Colonic mucosa (tissue), 4 donors: ENCODE results near the gene MRPL58. TPM values are rescaled to one million over a fixed set of nuclear protein-coding genes. Genes with fewer than 3 reads are reported as not detected.
"Not testable (repeated sequence)": the region's sequence is repeated elsewhere in the genome, so short reads cannot be mapped to it uniquely, and the experiment has no call there.

Experiments used
- DNase-seq: peaks from one replicate; pipeline ENCODE4 v3.0.0-alpha.2; 2020
- H3K27ac ChIP-seq: fragments of 200-600 bp; one replicate; pipeline ENCODE4 v1.8.0; 2021
- H3K27me3 ChIP-seq: fragments of 200-600 bp; one replicate; pipeline ENCODE4 v1.8.0; 2021
- H3K36me3 ChIP-seq: fragments of 200-600 bp; one replicate; pipeline ENCODE4 v1.8.0; 2021
- H3K4me1 ChIP-seq: fragments of 200-600 bp; one replicate; pipeline ENCODE4 v1.8.0; 2021; ENCODE audit warnings: mild to moderate bottlenecking
- H3K4me3 ChIP-seq: fragments of 200-600 bp; one replicate; pipeline ENCODE4 v1.8.0; 2021
- H3K9ac ChIP-seq, 2 donors: one replicate each; pipeline ENCODE4 v1.7.0; 2013; ENCODE audit warnings: control low read depth in 2 of 2, low read depth in 2 of 2, low read length in 2 of 2
- H3K9me3 ChIP-seq: fragments of 200-600 bp; one replicate; pipeline ENCODE4 v1.8.0; 2021
- CTCF ChIP-seq: fragments of 200-600 bp; IDR thresholded peaks from one replicate; pipeline ENCODE4 v1.8.0; 2022; ENCODE audit warnings: antibody characterized with exemption, mild to moderate bottlenecking
- intact Hi-C: fragments of 100-400 bp; cut with DNase I; formaldehyde crosslinking; loops from one replicate; pipeline ENCODE4 v1.14.1; 2022
- total RNA-seq, 2 donors: library from RNA; stranded (reverse); fragmentation: NEBNext Ultra II Directional in 1 of 2; extraction: Animal tissue kit (Norgen Biotek cat#: 25700) in 1 of 2; gene quantifications; one replicate each; pipeline ENCODE4 v1.2.1, GENCODE V29; 2021
- donor health status: healthy.
- donor health status: DM: no; HTN: no; CAD: no.
- donor health status: DM: no; HTN: no; CAD: no.

Gene MRPL58
- 10 to 100 TPM; 27.2 to 50.1 TPM for total RNA-seq

- DNase-seq: peak; percentile 81
- peak within 1 kb of the TSS; percentile 76 for H3K27ac ChIP-seq
- intact Hi-C loops: no loop called here
These were observed at the start of gene MRPL58 for GRCh38 chr17:75012346-75013091. TSS of gene MRPL58 (plus strand) at chr17:75012670. CDS start at chr17:75012687, 17 bp downstream.

GRCh38 chr17:74963656-74964055 is 48.8 kb upstream of the MRPL58 start:
- Histone ChIP-seq H3K4me3 (no peak overlapping the region), H3K27ac (no peak overlapping the region), H3K4me1 (no peaks in the 10 kb centered on the region), H3K9ac (no peak overlapping the region), H3K9me3 (no peaks in the 10 kb centered on the region), H3K36me3 (no peaks in the 10 kb centered on the region), H3K27me3 (no peaks in the 10 kb centered on the region)
- no peak for DNase-seq
- intact Hi-C loops: loop anchor here (5.0 kb wide), 2 partner anchors 44 to 239 kb away; no protein-coding TSS in a partner anchor
- no peak for TF ChIP-seq CTCF

More at GRCh38 chr17:75012346-75013091, at the start of gene MRPL58:
- no peaks in the 10 kb centered on the region for H3K36me3 ChIP-seq
- no peak for TF ChIP-seq CTCF
- H3K4me1 ChIP-seq: peaks cover 9% of the 10 kb centered on the region
- H3K9me3 ChIP-seq: no peaks in the 10 kb centered on the region
- no peaks in the 10 kb centered on the region for H3K27me3 ChIP-seq
- peak within 1 kb of the TSS; percentile 77 to 85 for H3K9ac ChIP-seq
- H3K4me3 ChIP-seq: peak within 1 kb of the TSS; percentile 91

GRCh38 chr17:74964246-74964761 is 48.2 kb upstream of the MRPL58 start:
- Histone ChIP-seq H3K4me1 (no peaks in the 10 kb centered on the region), H3K27me3 (no peaks in the 10 kb centered on the region), H3K36me3 (no peaks in the 10 kb centered on the region), H3K9me3 (no peaks in the 10 kb centered on the region), H3K9ac (no peak overlapping the region), H3K4me3 (no peak overlapping the region), H3K27ac (no peak overlapping the region)
- no peak for TF ChIP-seq CTCF
- no peak for DNase-seq
- intact Hi-C loops: loop anchor here (5.0 kb wide), 2 partner anchors 43 to 238 kb away; no protein-coding TSS in a partner anchor

GRCh38 chr17:74964988-74965622 is 47.4 kb upstream of the MRPL58 start:
- Histone ChIP-seq H3K27ac (no peak overlapping the region), H3K9ac (no peak overlapping the region), H3K4me3 (no peak overlapping the region), H3K36me3 (no peaks in the 10 kb centered on the region), H3K4me1 (no peaks in the 10 kb centered on the region), H3K27me3 (no peaks in the 10 kb centered on the region), H3K9me3 (no peaks in the 10 kb centered on the region)
- no peak for TF ChIP-seq CTCF
- DNase-seq: no peak
- intact Hi-C loops: loop anchor here (5.0 kb wide), 2 partner anchors 42 to 237 kb away; no protein-coding TSS in a partner anchor

GRCh38 chr17:74968361-74968780 is 44.1 kb upstream of the MRPL58 start:
- H3K27me3 ChIP-seq: no peaks in the 10 kb centered on the region
- no peak overlapping the region for H3K27ac ChIP-seq
- TF ChIP-seq CTCF: no peak
- H3K9ac ChIP-seq: no peak overlapping the region
- intact Hi-C loops: no loop called here
- H3K36me3 ChIP-seq: no peaks in the 10 kb centered on the region
- DNase-seq: peak; percentile 63
- H3K9me3 ChIP-seq: no peaks in the 10 kb centered on the region
- peaks cover 4% of the 10 kb centered on the region for H3K4me1 ChIP-seq
- no peak overlapping the region for H3K4me3 ChIP-seq

- H3K27me3 ChIP-seq, intact Hi-C loops, DNase-seq, H3K9me3 ChIP-seq, H3K9ac ChIP-seq, H3K4me3 ChIP-seq, H3K4me1 ChIP-seq, H3K27ac ChIP-seq, H3K36me3 ChIP-seq: not testable (repeated sequence)
These were observed 43.0 kb upstream of the MRPL58 start for GRCh38 chr17:74969501-74969900.
